Panc1 (cell line): ENCODE results near the gene ABCB8.

Experiments used
- CTCF ChIP-seq: fragments of 450-650 bp; IDR thresholded peaks from 2 replicates; pipeline ENCODE4 v1.5.1; 2017; ENCODE audit warnings: mild to moderate bottlenecking
- POLR2AphosphoS5 ChIP-seq: IDR thresholded peaks from 2 replicates; pipeline ENCODE4 v1.6.1; 2012; ENCODE audit warnings: mild to moderate bottlenecking, low read depth, low read length, moderate library complexity
- SIN3A ChIP-seq: IDR thresholded peaks from 2 replicates; pipeline ENCODE4 v1.6.1; 2012; ENCODE audit warnings: low read depth, mild to moderate bottlenecking, low read length, moderate library complexity, borderline replicate concordance; ENCODE audit not compliant: insufficient read depth
- TF ChIP-seq, protein P1 (sequence below), 2 experiments: IDR thresholded peaks; 2 replicates each; pipeline ENCODE4 v1.6.1; 2011 to 2012; ENCODE audit warnings: low read depth in 2 of 2, control low read depth in 1 of 2, low read length in 1 of 2, mild to moderate bottlenecking in 1 of 2, moderate library complexity in 1 of 2; ENCODE audit not compliant: insufficient read depth in 1 of 2

DNA sequence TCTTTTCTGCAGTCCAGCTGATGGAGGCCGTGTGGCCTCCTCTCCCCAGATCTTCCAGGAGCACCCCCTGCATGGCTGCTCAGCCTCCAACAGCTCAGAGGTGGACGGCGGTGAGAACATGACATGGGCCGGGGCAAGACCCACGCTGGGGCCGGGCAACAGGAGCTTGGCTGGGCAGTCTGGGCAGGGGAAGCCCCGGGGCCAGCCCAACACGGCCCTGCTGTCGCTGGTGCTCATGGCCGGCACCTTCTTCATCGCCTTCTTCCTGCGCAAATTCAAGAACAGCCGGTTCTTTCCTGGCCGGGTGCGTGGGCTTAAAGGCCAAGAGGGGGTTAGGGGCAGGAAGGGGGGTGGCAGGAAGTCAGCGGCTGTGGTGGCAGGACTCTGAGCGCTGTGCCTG lies 45.7 kb downstream of the ABCB8 start:
- TF ChIP-seq CTCF, result no peak
- TF ChIP-seq SIN3A, result no peak
- TF ChIP-seq POLR2AphosphoS5, result no peak
- TF ChIP-seq, protein P1, sequence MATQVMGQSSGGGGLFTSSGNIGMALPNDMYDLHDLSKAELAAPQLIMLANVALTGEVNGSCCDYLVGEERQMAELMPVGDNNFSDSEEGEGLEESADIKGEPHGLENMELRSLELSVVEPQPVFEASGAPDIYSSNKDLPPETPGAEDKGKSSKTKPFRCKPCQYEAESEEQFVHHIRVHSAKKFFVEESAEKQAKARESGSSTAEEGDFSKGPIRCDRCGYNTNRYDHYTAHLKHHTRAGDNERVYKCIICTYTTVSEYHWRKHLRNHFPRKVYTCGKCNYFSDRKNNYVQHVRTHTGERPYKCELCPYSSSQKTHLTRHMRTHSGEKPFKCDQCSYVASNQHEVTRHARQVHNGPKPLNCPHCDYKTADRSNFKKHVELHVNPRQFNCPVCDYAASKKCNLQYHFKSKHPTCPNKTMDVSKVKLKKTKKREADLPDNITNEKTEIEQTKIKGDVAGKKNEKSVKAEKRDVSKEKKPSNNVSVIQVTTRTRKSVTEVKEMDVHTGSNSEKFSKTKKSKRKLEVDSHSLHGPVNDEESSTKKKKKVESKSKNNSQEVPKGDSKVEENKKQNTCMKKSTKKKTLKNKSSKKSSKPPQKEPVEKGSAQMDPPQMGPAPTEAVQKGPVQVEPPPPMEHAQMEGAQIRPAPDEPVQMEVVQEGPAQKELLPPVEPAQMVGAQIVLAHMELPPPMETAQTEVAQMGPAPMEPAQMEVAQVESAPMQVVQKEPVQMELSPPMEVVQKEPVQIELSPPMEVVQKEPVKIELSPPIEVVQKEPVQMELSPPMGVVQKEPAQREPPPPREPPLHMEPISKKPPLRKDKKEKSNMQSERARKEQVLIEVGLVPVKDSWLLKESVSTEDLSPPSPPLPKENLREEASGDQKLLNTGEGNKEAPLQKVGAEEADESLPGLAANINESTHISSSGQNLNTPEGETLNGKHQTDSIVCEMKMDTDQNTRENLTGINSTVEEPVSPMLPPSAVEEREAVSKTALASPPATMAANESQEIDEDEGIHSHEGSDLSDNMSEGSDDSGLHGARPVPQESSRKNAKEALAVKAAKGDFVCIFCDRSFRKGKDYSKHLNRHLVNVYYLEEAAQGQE (IDR thresholded peaks at IDR 0.05; ENCODE audit: insufficient read depth in 1 of 2, low read depth in 2 of 2, low read length in 1 of 2), result no peak
